ENCODE results near the gene TRABD2B.

GRCh38 chr1:47732489-47732888, 264.7 kb downstream of the TRABD2B start:
- TF ChIP-seq POLR2A (IDR thresholded peaks at IDR 0.05) (no peak), CTCF (IDR thresholded peaks at IDR 0.05) (no peak)
